HG02840 (cell line): ENCODE data around the gene SLC6A14.

Source experiments
- ATAC-seq: cut with Tn5 transposase; IDR thresholded peaks from one replicate; pipeline ENCODE4 v1.9.1; 2021; ENCODE audit warnings: mild to moderate bottlenecking, moderate library complexity, moderate number of reproducible peaks; ENCODE audit not compliant: unreplicated experiment, low FRiP score

The SLC6A14 gene

DNA sequence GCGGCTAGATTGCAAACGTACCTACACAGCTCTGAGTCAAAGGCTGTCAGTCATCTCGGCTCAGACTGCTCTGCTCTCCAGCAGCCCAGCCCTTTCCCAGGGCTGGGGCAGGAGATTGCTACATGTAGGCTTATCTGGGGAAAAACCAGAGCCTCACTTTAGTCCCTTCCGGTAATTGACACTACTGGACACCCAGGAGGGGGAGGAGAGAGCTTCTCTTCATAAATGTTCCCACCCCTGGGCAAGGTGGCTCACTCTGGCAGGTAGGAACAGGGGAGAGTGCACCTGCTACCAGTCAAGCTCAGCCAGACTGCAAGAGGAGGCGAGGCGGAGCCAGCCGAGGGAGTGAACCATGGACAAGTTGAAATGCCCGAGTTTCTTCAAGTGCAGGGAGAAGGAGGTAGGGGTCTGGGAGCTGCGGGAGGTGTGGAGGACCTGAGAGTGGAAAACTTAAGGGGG, at the start of gene SLC6A14:
Gene SLC6A14, plus strand, starts transcription at position 249 of the 459 bp plus-strand sequence. Its CDS starts 104 bp downstream, at position 353.
- no peak for ATAC-seq

- ATAC-seq = no peak
These were observed 40.7 kb upstream of the SLC6A14 start for GRCh38 chrX:116395752-116396151.

DNA sequence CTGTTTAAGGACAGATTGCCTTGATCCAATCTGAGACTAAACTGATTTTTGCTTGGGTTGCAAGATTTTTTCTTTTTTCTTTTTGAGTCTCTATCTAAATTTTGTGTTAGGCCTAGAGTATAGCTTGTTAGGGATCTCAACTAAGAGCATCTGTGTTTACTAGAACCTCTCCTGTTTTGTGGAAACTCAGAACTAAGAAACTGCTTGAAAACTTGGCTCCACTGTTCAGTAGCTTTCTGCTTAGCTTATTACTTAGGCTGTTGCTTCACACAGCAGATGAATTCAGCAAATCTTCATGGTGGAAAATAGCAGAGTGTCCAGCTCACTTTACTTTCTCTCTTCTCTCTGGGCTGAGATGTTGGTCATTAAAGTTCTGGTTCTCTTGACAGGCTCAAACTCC, 36.7 kb upstream of the SLC6A14 start:
- ATAC-seq = no peak

DNA sequence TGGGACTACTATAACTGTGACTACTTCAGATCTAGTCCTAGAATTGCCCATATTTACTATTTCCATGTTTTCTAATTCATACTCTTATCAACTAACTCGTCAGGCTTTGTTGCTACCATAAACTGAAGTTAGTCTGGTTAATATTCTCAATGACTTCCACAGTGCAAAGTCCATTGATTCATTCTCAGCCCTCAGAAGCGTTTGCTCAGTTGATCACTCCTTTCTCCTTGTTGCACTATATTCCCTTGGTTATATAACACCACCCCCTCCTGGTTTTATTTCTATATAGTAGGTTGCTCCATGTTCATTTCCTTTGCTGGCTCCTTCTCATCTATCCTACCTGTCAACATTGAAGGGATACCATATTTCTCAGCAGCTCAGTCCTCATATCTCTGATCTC, 27.2 kb upstream of the SLC6A14 start:
- no peak for ATAC-seq

DNA sequence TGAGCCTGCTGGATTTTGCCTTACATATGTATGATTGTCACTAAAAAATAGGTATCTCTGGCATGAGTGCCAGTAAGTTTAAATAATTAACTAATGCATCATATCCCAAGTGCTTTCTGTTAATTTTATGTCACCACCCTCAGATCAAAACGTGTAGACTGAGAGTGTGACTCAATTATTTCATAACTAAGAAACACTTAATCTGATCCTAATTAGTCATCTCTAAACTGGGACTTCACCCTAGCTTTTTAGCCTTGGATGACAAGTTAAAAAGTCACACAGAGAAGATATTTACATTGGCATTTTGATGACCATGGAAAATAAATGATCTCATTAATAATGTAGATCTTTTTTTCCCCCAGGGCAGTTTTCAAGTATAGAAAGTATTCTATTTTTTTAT, 23.1 kb upstream of the SLC6A14 start:
- no peak for ATAC-seq

- ATAC-seq = no peak
These were observed 19.2 kb upstream of the SLC6A14 start for GRCh38 chrX:116417214-116417613.

- no peak for ATAC-seq
These were observed 18.4 kb upstream of the SLC6A14 start for GRCh38 chrX:116417968-116418367.

- no peak for ATAC-seq
These were observed 8.4 kb upstream of the SLC6A14 start for GRCh38 chrX:116427978-116428377.

- no peak for ATAC-seq
These were observed 809 bp upstream of the SLC6A14 start for GRCh38 chrX:116435597-116435996.

DNA sequence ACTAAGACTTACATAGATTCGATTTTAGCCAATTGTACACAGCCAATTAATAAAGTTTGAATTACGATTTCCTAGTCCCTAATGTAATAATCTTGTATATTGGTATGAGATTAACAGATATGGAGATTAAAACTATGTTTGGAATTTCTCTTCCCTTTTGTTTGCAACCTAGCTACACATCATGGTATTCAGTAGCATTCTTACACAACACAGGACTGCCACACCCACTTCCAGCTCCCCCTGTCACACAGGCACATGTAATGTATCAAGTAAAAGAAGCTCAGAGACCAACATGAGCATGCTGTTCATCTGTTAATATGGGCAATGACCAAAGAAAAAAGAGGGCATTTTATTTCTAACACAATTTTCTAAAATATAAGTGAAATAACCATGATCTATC, 12.8 kb downstream of the SLC6A14 start:
- no peak for ATAC-seq

DNA sequence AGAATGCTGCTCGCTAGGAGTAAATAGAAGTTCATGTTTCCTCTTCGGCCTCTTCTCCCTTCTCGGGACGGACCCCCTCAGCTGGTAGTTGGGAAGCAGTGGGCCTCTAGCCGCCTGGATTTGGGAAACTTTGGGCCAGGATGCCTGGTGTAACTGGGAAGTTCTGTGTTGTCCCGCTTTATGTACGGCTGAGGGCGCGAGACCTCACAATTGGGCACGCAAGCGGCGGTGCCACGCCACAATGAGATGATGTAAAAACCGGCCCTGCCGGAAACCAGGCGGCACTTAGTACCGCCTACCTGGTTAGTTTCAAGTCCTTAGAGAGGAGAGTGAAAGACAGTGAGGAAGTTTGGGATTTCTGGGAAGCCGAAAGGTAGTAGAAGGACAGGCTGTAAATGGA, 26.4 kb downstream of the SLC6A14 start, which contains the start of gene CT83:
Gene CT83, minus strand, starts transcription at position 155 of the 400 bp plus-strand sequence. Its CDS starts 120 bp downstream, at position 35.
- ATAC-seq = no peak

GRCh38 chrX:116480059-116480458, 43.7 kb downstream of the SLC6A14 start:
- ATAC-seq = no peak

GRCh38 chrX:116490104-116490503, 53.7 kb downstream of the SLC6A14 start:
- ATAC-seq = no peak

GRCh38 chrX:116493271-116493670, 56.9 kb downstream of the SLC6A14 start:
- no peak for ATAC-seq

DNA sequence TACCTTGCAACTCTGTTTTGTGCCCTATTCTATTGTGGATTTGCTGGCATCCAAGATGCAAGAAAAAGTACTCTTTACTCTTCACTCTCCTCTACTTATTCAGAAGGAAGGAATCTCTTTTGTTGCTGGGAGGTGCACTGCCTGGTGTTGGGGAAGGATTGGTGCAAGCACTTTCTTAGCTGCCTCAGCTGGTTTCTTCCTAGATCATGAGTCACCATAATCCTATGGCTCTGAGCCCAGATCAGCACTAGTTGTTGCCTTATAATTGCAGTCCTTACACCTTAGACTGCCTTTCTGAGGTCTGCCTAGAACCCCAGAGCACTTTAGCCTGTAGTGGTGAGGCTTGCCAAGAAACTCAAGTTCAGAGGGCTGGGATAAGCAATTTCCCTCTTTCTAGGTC, 63.4 kb downstream of the SLC6A14 start:
- no peak for ATAC-seq
